G401 (cell line): ENCODE measurements around the gene BUB1. TPM values are rescaled to one million over a fixed set of nuclear protein-coding genes. Genes with fewer than 3 reads are reported as not detected.
"Not testable (repeated sequence)": the region's sequence is repeated elsewhere in the genome, so short reads cannot be mapped to it uniquely, and the experiment has no call there.

Experiments used
- DNase-seq: peaks from one replicate; pipeline ENCODE4 v3.0.0-alpha.2; 2015; ENCODE audit warnings: low spot score
- in situ Hi-C: cut with HindIII; loops from 2 replicates; pipeline ENCODE4 v1.10.0; 2016; ENCODE audit warnings: low sequenced_read_pairs, mixed read lengths
- total RNA-seq: library from RNA; depleted of rRNA; stranded (reverse); fragments of >200 nt; shearing (Covaris generic); gene quantifications from 2 replicates; pipeline ENCODE4 v1.2.3, GENCODE V29; 2014; rRNA removed

BUB1 gene
- total RNA-seq, result 82.8 and 147 TPM in 2 replicates

GRCh38 chr2:110677530-110678456 lies at the start of gene BUB1:
BUB1 (minus strand) TSS chr2:110678063; CDS start chr2:110677995, 68 bp downstream.
- in situ Hi-C loops, result no loop called here
- peak; percentile 95 for DNase-seq

GRCh38 chr2:110726285-110726684 lies 48.4 kb upstream of the BUB1 start:
- no peak for DNase-seq
- in situ Hi-C loops, result no loop called here

- no peak for DNase-seq
- in situ Hi-C loops, result no loop called here
Observed at GRCh38 chr2:110725859-110726258, 48.0 kb upstream of the BUB1 start.

- in situ Hi-C loops, result no loop called here
- DNase-seq, result no peak
Observed at GRCh38 chr2:110725370-110725769, 47.5 kb upstream of the BUB1 start.

GRCh38 chr2:110724820-110725219 lies 47.0 kb upstream of the BUB1 start:
- in situ Hi-C loops, result no loop called here
- DNase-seq, result no peak

GRCh38 chr2:110720547-110720946 lies 42.7 kb upstream of the BUB1 start:
- DNase-seq, result peak; percentile 56
- in situ Hi-C loops, result no loop called here

- no peak for DNase-seq
- in situ Hi-C loops, result no loop called here
Observed at GRCh38 chr2:110718990-110719389, 41.1 kb upstream of the BUB1 start.

- in situ Hi-C loops, result no loop called here
- DNase-seq, result no peak
Observed at GRCh38 chr2:110718382-110718781, 40.5 kb upstream of the BUB1 start.

GRCh38 chr2:110717734-110718133 lies 39.9 kb upstream of the BUB1 start:
- DNase-seq, result no peak
- in situ Hi-C loops, result no loop called here

- in situ Hi-C loops, result no loop called here
- DNase-seq, result no peak
Observed at GRCh38 chr2:110716959-110717645, 39.2 kb upstream of the BUB1 start.

GRCh38 chr2:110714452-110715224 lies 36.8 kb upstream of the BUB1 start:
- DNase-seq, result no peak
- in situ Hi-C loops, result no loop called here

- in situ Hi-C loops, result no loop called here
- no peak for DNase-seq
Observed at GRCh38 chr2:110713513-110714362, 35.9 kb upstream of the BUB1 start.

- DNase-seq, result no peak
- in situ Hi-C loops, result no loop called here
Observed at GRCh38 chr2:110712737-110713136, 34.9 kb upstream of the BUB1 start.

- in situ Hi-C loops, result no loop called here
- DNase-seq, result no peak
Observed at GRCh38 chr2:110708455-110708854, 30.6 kb upstream of the BUB1 start.

GRCh38 chr2:110707386-110707965 lies 29.6 kb upstream of the BUB1 start:
- in situ Hi-C loops, result no loop called here
- no peak for DNase-seq

- DNase-seq, result no peak
- in situ Hi-C loops, result no loop called here
Observed at GRCh38 chr2:110702514-110703380, 24.9 kb upstream of the BUB1 start.

GRCh38 chr2:110698253-110698652 lies 20.4 kb upstream of the BUB1 start:
- in situ Hi-C loops, DNase-seq: not testable (repeated sequence)
